Lower leg skin (tissue), 4 donors: ENCODE results near the gene EML4. TPM values are rescaled to one million over a fixed set of nuclear protein-coding genes. Genes with fewer than 3 reads are reported as not detected.

Experiments
- DNase-seq, 2 donors: peaks; one replicate each; pipeline ENCODE4 v3.0.0-alpha.2; 2019; ENCODE audit warnings: low spot score in 2 of 2
- H3K4me3 ChIP-seq: fragments of 200-600 bp; sonication (generic); 2 replicates; pipeline ENCODE4 v1.5.1; 2017; ENCODE audit warnings: mild to moderate bottlenecking, low read depth; ENCODE audit not compliant: poor library complexity, severe bottlenecking
- POLR2A ChIP-seq, 2 donors: fragments of 450-650 bp; IDR thresholded peaks; one replicate each; pipeline ENCODE4 v1.6.1; 2016 to 2017; ENCODE audit warnings: antibody characterized with exemption in 2 of 2, mild to moderate bottlenecking in 1 of 2, moderate library complexity in 1 of 2
- WGBS, 2 donors: methylation state at CpG; one replicate each; pipeline ENCODE4 v1.1.5; 2018; 5-methylcytosine and 5-hydroxymethylcytosine counted together
- intact Hi-C: fragments of 100-400 bp; cut with DNase I; formaldehyde crosslinking; loops from one replicate; pipeline ENCODE4 v1.15.0; 2023; ENCODE audit warnings: low total_unique reads
- total RNA-seq, 4 donors: library from RNA; depleted of rRNA; stranded (reverse); fragments of >200 nt; gene quantifications; one replicate each; pipeline ENCODE4 v1.1.0, GENCODE V29; 2016
- TF ChIP-seq, protein P1 (sequence below), 3 donors: fragments of 450-650 bp; IDR thresholded peaks; one replicate each; pipeline ENCODE4 v1.5.1; 2016; ENCODE audit warnings: antibody characterized with exemption in 3 of 3, mild to moderate bottlenecking in 3 of 3, moderate library complexity in 2 of 3

The EML4 gene
- total RNA-seq, 4 donors from 2014 or later = 29.5 to 37.4 (median 33.6) TPM

DNA sequence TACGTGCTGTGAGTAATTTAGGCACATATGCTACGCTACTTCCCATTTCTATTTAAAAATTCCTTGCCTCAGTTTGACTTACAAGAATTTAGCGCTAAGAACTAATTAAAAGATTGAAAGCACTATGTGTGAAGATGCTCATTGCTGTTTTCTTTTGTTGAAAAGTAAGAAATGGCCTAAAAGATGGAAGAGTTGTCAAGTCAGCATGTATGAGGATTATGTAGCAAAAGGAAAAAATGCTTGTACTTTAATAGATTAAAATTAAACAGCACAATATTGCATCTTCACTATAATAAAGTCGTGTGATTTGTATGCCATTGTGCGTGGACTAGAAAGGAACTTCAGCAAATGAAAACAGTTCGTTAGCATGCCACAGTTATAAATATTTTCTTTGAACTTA, 114.9 kb downstream of the EML4 start:
- no peak overlapping the region for H3K4me3 ChIP-seq
- no peak for DNase-seq
- TF ChIP-seq, protein P1, sequence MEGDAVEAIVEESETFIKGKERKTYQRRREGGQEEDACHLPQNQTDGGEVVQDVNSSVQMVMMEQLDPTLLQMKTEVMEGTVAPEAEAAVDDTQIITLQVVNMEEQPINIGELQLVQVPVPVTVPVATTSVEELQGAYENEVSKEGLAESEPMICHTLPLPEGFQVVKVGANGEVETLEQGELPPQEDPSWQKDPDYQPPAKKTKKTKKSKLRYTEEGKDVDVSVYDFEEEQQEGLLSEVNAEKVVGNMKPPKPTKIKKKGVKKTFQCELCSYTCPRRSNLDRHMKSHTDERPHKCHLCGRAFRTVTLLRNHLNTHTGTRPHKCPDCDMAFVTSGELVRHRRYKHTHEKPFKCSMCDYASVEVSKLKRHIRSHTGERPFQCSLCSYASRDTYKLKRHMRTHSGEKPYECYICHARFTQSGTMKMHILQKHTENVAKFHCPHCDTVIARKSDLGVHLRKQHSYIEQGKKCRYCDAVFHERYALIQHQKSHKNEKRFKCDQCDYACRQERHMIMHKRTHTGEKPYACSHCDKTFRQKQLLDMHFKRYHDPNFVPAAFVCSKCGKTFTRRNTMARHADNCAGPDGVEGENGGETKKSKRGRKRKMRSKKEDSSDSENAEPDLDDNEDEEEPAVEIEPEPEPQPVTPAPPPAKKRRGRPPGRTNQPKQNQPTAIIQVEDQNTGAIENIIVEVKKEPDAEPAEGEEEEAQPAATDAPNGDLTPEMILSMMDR (IDR thresholded peaks at IDR 0.05) = no peak
- TF ChIP-seq POLR2A (IDR thresholded peaks at IDR 0.05) = no peak
- WGBS, 2 donors = 92 to 95% methylated on average over 6 of the region's 6 CpGs
- intact Hi-C loops = no loop called here

DNA sequence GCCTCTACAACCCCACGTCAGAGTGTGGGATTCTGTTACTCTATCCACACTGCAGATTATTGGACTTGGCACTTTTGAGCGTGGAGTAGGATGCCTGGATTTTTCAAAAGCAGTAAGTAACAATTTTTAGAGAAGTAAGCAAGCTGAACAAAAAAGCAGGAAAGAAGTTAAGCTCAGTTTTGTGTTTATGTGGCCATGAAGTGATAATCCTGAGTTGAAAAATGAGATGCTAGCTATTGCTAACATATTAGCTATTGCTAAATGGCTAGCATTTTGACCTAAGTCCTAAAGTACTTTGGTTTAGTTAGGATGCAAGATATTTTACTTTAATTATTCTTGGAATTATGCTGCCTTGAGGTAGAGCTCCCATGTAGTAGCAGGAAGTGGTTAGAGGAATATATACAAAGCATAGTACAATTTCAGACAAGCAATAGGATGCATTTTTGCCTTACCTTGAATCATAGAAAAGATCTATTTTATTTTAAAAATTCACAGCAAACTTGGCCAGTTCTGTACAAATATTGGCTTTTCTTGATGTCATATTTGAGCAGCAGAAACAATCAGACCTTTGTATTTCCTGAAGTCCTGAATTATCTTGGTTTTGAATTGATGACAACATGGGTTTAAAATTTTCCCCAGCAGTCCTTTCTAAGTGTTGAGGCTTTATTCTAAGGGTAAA, 117.3 kb downstream of the EML4 start:
- intact Hi-C loops = no loop called here
- WGBS, 2 donors = 91 to 92% methylated on average over 2 of the region's 2 CpGs
- H3K4me3 ChIP-seq = no peak overlapping the region
- no peak for DNase-seq
- TF ChIP-seq, protein P1 (IDR thresholded peaks at IDR 0.05) = no peak
- TF ChIP-seq POLR2A (IDR thresholded peaks at IDR 0.05) = no peak

DNA sequence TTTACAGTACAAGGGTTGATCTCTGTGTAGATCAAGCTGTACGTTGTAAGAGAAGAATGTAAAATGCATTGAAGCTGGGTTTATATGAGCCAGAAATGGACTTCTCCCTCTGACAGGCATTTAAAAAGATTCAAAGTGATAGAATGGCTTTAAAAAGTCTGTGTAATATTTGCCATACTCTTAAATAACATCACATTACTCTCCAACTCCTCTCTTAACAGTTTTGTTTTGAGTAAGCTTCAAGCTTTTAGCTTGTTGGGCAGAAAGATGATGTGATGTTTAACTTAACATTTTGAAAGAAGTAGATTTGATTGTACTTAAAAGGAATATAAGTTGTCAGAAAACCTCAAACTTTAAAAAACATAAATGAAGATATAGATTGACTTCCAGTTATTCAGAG, 119.7 kb downstream of the EML4 start:
- 81 to 89% methylated on average over 1 of the region's 1 CpG for WGBS, 2 donors
- intact Hi-C loops = no loop called here
- TF ChIP-seq, protein P1 (IDR thresholded peaks at IDR 0.05) = no peak
- TF ChIP-seq POLR2A (IDR thresholded peaks at IDR 0.05) = no peak
- DNase-seq = no peak
- H3K4me3 ChIP-seq = no peak overlapping the region

DNA sequence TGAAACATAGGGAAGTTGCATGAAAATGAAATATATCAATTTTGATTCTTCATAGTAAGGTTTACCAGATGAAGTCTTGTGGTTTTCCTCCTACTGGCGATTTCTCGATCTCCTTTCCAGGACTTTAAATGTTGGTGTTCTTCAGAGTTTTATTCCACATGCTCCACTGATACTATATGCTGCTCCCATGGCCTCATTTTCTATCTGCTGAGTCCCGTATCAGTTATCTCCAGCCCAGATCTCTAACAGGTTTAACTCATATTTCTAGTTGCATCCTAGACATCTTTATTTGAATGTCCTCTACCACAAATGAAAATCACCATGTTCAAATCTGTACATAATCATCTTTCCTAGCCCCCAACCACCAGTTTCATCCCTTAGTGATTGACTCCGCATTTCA, 120.1 kb downstream of the EML4 start:
- no peak overlapping the region for H3K4me3 ChIP-seq
- intact Hi-C loops = no loop called here
- 80 to 84% methylated on average over 4 of the region's 4 CpGs for WGBS, 2 donors
- TF ChIP-seq, protein P1 (IDR thresholded peaks at IDR 0.05) = no peak
- TF ChIP-seq POLR2A (IDR thresholded peaks at IDR 0.05) = no peak
- no peak for DNase-seq

DNA sequence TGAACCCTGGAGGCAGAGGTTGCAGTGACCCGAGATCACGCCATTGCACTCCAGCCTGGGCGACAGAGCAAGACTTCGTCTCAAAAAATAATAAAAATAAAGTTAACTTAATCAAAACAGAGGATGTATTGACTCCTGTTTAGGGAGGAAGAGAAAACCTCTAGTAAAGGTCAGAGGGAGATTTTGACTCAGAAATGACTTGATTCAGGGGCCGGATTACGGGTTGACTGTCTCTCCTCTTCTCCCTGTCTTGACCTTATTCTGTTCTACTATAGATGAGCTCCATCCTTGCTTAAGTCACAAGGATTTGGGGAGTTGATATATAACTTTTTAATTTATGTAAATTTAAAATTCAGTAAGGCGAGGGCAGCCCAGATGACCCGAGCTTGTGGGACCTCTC, 120.9 kb downstream of the EML4 start:
- no peak for DNase-seq
- intact Hi-C loops = no loop called here
- TF ChIP-seq, protein P1 (IDR thresholded peaks at IDR 0.05) = no peak
- no peak for TF ChIP-seq POLR2A (IDR thresholded peaks at IDR 0.05)
- 95 to 96% methylated on average over 8 of the region's 8 CpGs for WGBS, 2 donors
- H3K4me3 ChIP-seq = no peak overlapping the region

DNA sequence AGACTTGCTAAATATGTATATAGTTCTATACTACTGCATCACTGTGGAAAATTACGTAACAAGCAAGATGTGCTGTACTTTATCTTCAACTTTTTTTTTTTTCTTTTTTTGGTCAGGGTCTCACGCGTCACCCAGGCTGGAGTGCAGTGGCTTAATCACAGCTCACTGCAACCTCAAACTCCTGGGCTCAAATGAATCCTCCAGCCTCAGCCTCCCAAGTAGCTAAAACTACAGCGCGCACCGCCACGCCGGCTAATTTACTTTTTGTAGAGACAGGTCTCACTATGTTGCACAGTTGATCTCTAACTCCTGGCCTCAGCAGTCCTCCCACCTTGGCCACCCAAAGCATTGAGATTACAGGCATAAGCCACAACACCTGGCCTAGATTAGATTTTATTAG, 123.9 kb downstream of the EML4 start:
- no peak for TF ChIP-seq POLR2A (IDR thresholded peaks at IDR 0.05)
- TF ChIP-seq, protein P1 (IDR thresholded peaks at IDR 0.05) = no peak
- no peak for DNase-seq
- H3K4me3 ChIP-seq = no peak overlapping the region
- WGBS, 2 donors = 96 to 100% methylated on average over 8 of the region's 8 CpGs
- intact Hi-C loops = no loop called here
